Lower lobe of right lung (tissue), 2 donors: Measurements from ENCODE around the gene THOC6. TPM values are rescaled to one million over a fixed set of nuclear protein-coding genes. Genes with fewer than 3 reads are reported as not detected.
A peak's percentile ranks its signal among the peaks of the same experiment; 100 is the strongest.

Experiments used
- ATAC-seq, 2 donors: fragments of 200-7000 bp; cut with Tn5 transposase; one replicate each; pipeline ENCODE4 v1.9.1; 2020 to 2022; ENCODE audit warnings: mild to moderate bottlenecking in 2 of 2, moderate library complexity in 2 of 2
- DNase-seq: peaks from one replicate; pipeline ENCODE4 v3.0.0-alpha.2; 2020
- H3K27ac ChIP-seq: fragments of 200-600 bp; one replicate; pipeline ENCODE4 v1.8.0; 2022
- H3K27me3 ChIP-seq: fragments of 200-600 bp; one replicate; pipeline ENCODE4 v1.8.0; 2022; ENCODE audit warnings: low read depth
- H3K36me3 ChIP-seq: fragments of 200-600 bp; one replicate; pipeline ENCODE4 v1.8.0; 2022; ENCODE audit warnings: mild to moderate bottlenecking
- H3K4me1 ChIP-seq: fragments of 200-600 bp; one replicate; pipeline ENCODE4 v1.8.0; 2022
- H3K4me3 ChIP-seq: fragments of 200-600 bp; one replicate; pipeline ENCODE4 v1.8.0; 2022; ENCODE audit warnings: mild to moderate bottlenecking
- H3K9me3 ChIP-seq: fragments of 200-600 bp; one replicate; pipeline ENCODE4 v1.8.0; 2022
- CTCF ChIP-seq: fragments of 200-600 bp; IDR thresholded peaks from one replicate; pipeline ENCODE4 v1.8.0; 2022; ENCODE audit warnings: antibody characterized with exemption, mild to moderate bottlenecking
- intact Hi-C: fragments of 100-400 bp; cut with DNase I; formaldehyde crosslinking; loops from one replicate; pipeline ENCODE4 v1.11.0; 2022
- total RNA-seq: library from RNA; stranded (reverse); fragmentation: NEBNext Ultra II Directional; extraction: Animal tissue kit (Norgen Biotek cat#: 25700); gene quantifications from one replicate; pipeline ENCODE4 v1.2.1, GENCODE V29; 2021
- donor health status: DM: no; HTN: yes; CAD: no; lungs with severe emphysema.

The THOC6 gene
- total RNA-seq, 1 donor from 2014 or later: 26.8 TPM

- no peak for DNase-seq
- TF ChIP-seq CTCF: peak; percentile 13
- H3K9me3 ChIP-seq: no peaks in the 10 kb centered on the region
- peaks cover 47% of the 10 kb centered on the region for H3K4me1 ChIP-seq
- no peak within 1 kb of the TSS for H3K4me3 ChIP-seq
- H3K36me3 ChIP-seq: no peaks in the 10 kb centered on the region
- no peak within 1 kb of the TSS for H3K27ac ChIP-seq
- ATAC-seq: no peak
- intact Hi-C loops: no loop called here
- H3K27me3 ChIP-seq: peaks cover 32% of the 10 kb centered on the region
These were observed 5.9 kb upstream of the THOC6 start, which contains the start of gene CLDN6 for GRCh38 chr16:3017794-3018506. CLDN6 (minus strand) TSS chr16:3018183; CDS start chr16:3016021, 2,162 bp downstream.

DNA sequence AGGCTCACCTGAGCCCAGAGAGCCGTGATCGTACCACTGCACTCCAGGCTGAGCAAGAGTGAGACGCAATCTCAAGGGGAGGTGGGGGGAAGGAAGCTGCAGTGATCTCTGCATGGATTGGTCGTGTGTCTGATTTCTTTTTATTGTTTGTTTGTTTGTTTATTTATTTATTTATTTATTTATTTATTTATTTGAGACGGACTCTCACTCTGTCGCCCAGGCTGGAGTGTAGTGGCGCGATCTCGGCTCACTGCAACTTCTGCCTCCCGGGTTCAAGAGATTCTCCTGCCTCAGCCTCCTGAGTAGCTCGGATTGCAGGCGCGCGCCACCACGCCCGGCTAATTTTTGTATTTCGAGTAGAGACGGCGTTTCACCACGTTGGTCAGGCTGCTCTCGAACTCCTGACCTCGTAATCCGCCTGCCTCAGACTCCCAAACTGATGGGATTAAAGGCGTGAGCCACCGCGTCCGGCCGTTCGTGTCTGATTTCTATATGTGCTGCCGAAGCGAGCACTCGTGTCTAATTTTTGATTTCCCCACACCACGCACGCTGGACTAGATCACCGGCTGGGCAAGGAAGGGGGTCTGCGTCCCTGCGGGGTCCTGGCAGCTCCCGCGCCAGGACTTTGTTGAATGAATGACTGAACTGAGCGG, 4.1 kb upstream of the THOC6 start:
- Histone ChIP-seq H3K9me3 (no peaks in the 10 kb centered on the region), H3K4me3 (peak overlapping the region; percentile 77), H3K27me3 (peaks cover 18% of the 10 kb centered on the region), H3K4me1 (peaks cover 59% of the 10 kb centered on the region), H3K27ac (no peak overlapping the region), H3K36me3 (no peaks in the 10 kb centered on the region)
- ATAC-seq: no peak
- no peak for DNase-seq
- no peak for TF ChIP-seq CTCF
- intact Hi-C loops: no loop called here

- intact Hi-C loops: no loop called here
- DNase-seq: peak; percentile 88
- H3K9me3 ChIP-seq: no peaks in the 10 kb centered on the region
- no peaks in the 10 kb centered on the region for H3K36me3 ChIP-seq
- H3K27ac ChIP-seq: peak within 1 kb of the TSS; percentile 94
- no peak for TF ChIP-seq CTCF
- peaks cover 64% of the 10 kb centered on the region for H3K4me1 ChIP-seq
- peak within 1 kb of the TSS; percentile 77 for H3K4me3 ChIP-seq
- ATAC-seq: peak; percentile 61 to 66
- H3K27me3 ChIP-seq: peaks cover 18% of the 10 kb centered on the region
These were observed 3.6 kb upstream of the THOC6 start, which contains the start of gene TNFRSF12A for GRCh38 chr16:3020247-3020603. TNFRSF12A (plus strand) TSS chr16:3020368; CDS start chr16:3020398, 30 bp downstream.

GRCh38 chr16:3020604-3021448, 3.0 kb upstream of the THOC6 start:
- DNase-seq: peak; percentile 89
- intact Hi-C loops: no loop called here
- Histone ChIP-seq H3K27me3 (peaks cover 18% of the 10 kb centered on the region), H3K36me3 (peaks cover under 1% of the 10 kb centered on the region), H3K4me3 (peak overlapping the region; percentile 77), H3K4me1 (peaks cover 66% of the 10 kb centered on the region), H3K9me3 (no peaks in the 10 kb centered on the region), H3K27ac (peak overlapping the region; percentile 94)
- no peak for TF ChIP-seq CTCF
- peak; percentile 67 to 79 for ATAC-seq

- TF ChIP-seq CTCF: peak; percentile 33
- Histone ChIP-seq H3K27ac (peak overlapping the region; percentile 94), H3K4me1 (peaks cover 66% of the 10 kb centered on the region), H3K4me3 (peak overlapping the region; percentile 77), H3K27me3 (peaks cover 18% of the 10 kb centered on the region), H3K9me3 (no peaks in the 10 kb centered on the region), H3K36me3 (peaks cover 9% of the 10 kb centered on the region)
- intact Hi-C loops: no loop called here
- ATAC-seq (peak; percentile 65 to 77), DNase-seq (peak; percentile 90)
These were observed 2.2 kb upstream of the THOC6 start for GRCh38 chr16:3021449-3022207.
